Myocyte (in vitro differentiated cells): ENCODE data around the gene PRDM4. TPM values are rescaled to one million over a fixed set of nuclear protein-coding genes. Genes with fewer than 3 reads are reported as not detected.

Experiments used
- DNase-seq: peaks from one replicate; pipeline ENCODE4 v3.0.0-alpha.2; 2012; ENCODE audit warnings: low read depth
- total RNA-seq: library from RNA; depleted of rRNA; stranded (reverse); fragments of >200 nt; gene quantifications from 2 replicates; pipeline ENCODE4 v1.2.3, GENCODE V29; 2014

The PRDM4 gene
- total RNA-seq, 1 donor from 2014 or later, result 24.1 TPM

DNA sequence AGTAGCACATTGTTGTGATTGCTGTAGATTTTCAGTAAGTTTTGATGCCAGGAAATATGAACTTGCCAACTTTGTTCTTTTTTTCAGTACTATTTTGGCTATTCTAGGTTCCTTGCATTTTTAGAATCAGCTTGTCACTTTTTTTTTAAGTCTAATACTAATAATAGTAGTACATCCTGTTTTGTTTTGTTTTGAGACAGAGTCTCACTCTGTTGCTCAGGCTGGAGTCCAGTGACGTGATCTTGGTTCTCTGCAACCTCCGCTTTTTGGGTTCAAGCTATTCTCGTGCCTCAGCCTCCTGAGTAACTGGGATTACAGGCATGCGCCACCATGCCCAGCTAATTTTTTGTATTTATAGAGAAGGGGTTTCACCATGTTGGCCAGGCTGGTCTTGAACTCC, 58.8 kb downstream of the PRDM4 start:
- no peak for DNase-seq

DNA sequence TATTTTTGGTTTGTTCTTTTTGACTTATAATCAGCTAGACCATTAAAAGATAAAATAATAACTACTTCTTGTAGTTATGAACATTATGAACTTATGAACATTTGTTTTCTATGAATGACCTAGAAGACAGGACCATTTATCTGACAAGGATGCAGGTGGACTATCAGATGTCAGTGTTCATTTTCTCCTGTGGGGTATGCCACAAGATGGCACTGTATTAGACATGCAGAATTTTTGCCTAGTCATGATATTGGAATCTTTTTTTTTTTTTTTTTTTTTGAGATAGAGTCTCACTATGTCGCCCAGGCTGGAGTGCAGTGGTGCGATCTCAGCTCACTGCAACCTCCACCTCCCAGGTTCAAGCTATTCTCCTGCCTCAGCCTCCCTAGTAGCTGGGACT, 65.2 kb downstream of the PRDM4 start:
- peak; percentile 3 for DNase-seq

GRCh38 chr12:107685360-107686248, 75.3 kb downstream of the PRDM4 start, which contains the start of gene PWP1:
TSS of gene PWP1 (plus strand) at chr12:107685799. CDS start at chr12:107685900, 101 bp downstream.
- peak; percentile 97 for DNase-seq

DNA sequence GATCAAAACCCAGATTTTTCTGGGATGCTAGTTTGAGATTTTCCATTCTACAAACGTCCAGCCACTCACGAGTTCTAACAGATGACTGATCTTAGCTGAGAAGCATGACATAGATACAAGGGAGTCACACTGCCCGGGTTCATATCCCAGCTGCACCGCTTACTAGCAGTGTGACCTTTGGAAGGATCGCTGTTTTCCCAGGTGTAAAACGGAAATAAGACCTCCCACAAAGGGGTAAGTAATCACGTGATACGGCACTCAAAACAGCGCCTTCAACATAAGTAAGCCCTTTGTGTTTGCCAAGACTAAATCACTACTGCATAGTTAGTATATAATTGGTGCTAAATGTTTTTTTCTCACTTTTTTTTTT, 76.0 kb downstream of the PRDM4 start:
- DNase-seq, result peak; percentile 35

- no peak for DNase-seq
Measured at GRCh38 chr12:107684029-107684795, 76.7 kb downstream of the PRDM4 start.

Other genes starting within 250 kb of the PRDM4 start
- 54.2 and 58.0 TPM in 2 replicates for gene PWP1, start 75.3 kb downstream of the PRDM4 start, total RNA-seq
- not detected in 2 replicates for gene ASCL4, start 13.6 kb upstream of the PRDM4 start, total RNA-seq